ENCODE data around the gene TMEM37.

The TMEM37 gene

DNA sequence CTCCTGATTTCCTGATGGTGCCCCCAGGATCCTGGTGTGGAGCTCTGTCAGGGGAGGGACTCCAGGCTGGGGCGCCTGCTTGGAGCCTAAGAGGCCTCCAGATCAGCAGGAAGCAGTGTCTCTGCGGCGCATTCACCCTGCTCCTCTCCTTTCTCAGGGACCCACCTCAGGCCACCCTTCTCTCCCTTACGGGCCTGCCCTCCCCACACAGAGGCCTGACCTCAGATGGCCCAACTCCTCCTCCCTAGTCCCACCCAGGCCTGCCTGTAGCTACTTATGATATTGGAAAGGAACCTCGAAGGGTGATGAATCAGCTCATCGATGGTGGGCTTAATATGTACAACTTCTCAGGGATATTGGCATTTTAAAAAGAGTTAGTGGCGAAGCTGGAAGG, 10.6 kb downstream of the TMEM37 start:
- in situ Hi-C loops (cut with HindIII; ENCODE audit: low pct_ligation_motif_present, low pct_unique_long_range_greater_than_20kb, low sequenced_read_pairs), result no loop called here
- DNase-seq, result no peak

DNA sequence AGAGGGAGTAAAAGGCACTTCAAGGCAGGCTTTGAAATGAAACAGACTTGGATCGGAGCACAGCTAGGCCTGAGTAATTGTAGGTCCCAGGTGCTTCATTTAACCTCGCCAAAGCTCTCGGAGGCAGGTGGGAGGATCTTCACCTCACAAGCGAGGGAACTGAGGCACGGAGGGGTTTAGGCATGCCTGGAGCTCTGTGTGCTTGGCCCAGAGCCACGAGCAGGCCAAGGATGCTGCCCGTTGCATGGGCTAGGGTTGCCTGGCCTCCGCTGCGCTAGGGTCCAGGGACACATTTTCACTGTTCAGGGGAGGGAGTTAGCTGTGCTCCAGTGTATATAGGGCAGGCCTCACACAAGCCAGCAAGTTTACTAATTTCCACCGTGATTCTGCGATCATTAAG, 11.2 kb downstream of the TMEM37 start:
- DNase-seq, result no peak
- in situ Hi-C loops (cut with HindIII; ENCODE audit: low pct_ligation_motif_present, low pct_unique_long_range_greater_than_20kb, low sequenced_read_pairs), result no loop called here

DNA sequence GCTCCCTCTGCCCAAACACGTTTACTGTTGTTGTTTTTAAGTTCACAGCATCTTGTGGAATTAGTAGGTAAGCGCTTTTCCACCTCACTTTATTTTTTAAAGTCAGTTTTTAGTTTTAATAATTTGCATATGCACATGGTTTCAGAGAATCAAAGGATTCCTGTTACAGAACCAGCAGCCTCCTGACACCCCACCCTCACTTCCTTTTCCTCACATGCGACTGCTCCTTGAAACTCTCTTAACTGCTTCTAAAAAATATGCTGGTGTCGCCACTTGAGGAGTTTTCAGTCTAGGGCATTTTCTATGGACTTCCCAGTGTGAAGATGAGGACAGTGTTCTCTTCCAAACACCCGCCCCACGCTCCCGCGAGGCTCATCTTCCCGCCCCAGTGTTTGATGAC, 14.4 kb downstream of the TMEM37 start:
- DNase-seq, result no peak
- in situ Hi-C loops (cut with HindIII; ENCODE audit: low pct_ligation_motif_present, low pct_unique_long_range_greater_than_20kb, low sequenced_read_pairs), result no loop called here

DNA sequence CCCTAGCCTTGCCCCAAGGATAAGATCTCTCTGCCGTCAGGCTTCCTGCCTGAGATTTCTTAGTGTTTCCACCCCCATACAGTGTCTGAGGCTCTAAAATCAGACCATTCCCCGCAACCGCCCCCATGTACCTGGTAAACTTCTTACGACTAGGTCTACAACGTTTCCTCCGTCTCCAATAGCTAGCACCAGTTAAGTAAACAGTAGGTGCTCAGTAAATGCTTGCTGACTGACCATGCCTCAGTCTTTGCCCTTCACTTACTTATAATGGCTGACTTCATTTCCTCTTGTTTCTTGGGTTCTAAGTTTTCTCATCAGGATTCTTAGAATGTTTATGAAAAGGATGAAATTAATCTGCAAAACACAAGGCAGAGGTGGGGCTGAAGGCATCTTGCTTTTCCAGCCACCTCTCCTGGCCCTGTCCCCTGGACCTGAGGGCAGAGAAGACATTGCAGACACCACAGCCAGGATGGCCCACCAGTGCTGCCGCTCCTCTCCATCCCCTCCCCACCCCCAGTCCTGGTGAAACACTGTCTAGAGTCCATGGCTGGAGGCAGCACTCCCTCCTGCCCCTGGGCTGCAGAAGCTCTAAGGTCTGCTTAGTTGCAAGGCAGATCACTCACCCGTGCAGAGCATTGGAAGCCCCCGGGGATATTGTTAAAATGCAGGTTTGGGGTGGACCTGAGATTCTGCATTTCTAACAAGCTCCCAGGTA, 16.9 kb downstream of the TMEM37 start:
- in situ Hi-C loops (cut with HindIII; ENCODE audit: low pct_ligation_motif_present, low pct_unique_long_range_greater_than_20kb, low sequenced_read_pairs), result no loop called here
- DNase-seq, result no peak

DNA sequence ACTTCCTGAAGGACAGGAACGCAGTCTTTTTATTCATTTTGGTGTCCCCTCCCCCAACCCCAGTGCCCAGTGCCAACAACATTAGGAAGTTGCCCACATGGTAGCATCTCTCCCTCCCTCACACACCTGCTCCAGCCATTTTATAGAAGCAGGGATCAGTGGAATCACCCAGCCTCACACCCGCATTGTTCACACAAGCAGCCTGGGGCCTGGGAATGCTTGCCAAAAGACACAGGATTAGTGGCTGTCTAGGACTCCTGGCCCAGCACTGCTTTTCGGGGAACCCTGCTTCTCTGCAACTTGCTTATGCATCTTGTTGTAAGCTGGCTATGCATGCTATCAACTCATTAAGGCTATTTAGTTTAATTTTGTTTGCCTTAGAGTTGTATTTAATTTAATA, 17.9 kb downstream of the TMEM37 start:
- in situ Hi-C loops (cut with HindIII; ENCODE audit: low pct_ligation_motif_present, low pct_unique_long_range_greater_than_20kb, low sequenced_read_pairs), result no loop called here
- DNase-seq, result no peak

DNA sequence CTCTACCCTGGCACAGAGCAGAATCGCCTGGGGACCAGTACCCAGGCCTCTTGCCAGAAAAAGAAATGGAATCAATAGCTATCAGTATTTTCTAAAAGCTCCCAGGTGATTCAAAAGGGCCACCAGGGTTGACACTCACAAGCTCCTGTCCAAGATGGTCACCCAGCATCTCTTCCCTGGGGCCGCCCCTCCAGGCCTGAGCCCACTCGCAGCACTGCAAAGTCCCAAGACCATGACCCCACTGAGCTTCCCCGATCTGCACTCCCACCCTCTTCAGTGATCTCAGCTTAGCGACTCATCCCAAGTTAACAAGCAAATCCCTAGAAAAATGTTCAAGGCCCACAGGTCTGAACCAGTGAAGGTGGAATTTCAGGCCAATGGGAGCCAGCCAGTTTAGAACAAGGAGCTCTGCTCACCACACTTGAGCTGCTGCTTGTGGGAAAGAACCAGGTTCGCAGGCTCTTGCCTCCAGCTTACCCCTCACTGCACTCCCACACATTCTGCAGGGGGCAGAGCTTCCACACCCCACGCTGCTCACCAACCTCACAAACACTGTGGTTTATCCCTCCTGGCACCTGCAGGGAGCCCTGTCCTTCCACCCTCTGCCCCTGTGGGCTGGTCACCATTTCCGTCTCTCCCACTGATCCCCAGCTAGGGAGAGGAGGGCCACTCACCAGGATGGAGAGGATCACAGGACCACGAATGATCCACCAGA, 19.8 kb downstream of the TMEM37 start:
- in situ Hi-C loops (cut with HindIII; ENCODE audit: low pct_ligation_motif_present, low pct_unique_long_range_greater_than_20kb, low sequenced_read_pairs), result no loop called here
- DNase-seq, result no peak

DNA sequence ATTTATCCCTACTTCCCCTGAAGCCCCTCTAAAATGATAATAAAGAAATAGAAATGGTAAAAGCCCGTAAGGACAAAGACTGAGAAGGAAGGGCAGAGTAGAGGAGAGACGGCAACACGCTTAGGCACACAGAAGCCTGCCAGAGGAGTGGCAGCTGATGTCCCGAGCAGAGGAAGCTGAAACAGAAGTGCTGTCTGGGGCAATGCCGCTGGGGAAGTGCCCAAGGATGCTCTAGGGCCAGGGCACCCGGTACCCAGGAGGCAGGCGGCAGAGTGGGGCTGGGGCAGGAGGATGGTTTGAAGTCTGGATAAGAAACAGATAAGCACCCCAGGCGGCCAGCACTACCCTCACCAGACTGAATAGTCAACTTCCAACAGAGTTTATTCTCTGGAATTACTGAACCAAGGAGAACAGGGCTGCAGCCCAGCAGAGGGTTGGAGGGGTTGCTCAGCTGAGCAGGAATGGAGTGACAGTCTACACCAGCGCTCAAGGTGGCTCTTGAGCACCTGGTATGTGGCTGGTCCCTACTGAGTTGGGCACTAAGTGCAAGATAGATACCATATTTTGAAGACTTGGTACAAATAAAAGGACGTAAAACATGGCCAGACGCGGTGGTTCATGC, 22.4 kb downstream of the TMEM37 start:
- in situ Hi-C loops (cut with HindIII; ENCODE audit: low pct_ligation_motif_present, low pct_unique_long_range_greater_than_20kb, low sequenced_read_pairs), result no loop called here
- DNase-seq, result no peak

DNA sequence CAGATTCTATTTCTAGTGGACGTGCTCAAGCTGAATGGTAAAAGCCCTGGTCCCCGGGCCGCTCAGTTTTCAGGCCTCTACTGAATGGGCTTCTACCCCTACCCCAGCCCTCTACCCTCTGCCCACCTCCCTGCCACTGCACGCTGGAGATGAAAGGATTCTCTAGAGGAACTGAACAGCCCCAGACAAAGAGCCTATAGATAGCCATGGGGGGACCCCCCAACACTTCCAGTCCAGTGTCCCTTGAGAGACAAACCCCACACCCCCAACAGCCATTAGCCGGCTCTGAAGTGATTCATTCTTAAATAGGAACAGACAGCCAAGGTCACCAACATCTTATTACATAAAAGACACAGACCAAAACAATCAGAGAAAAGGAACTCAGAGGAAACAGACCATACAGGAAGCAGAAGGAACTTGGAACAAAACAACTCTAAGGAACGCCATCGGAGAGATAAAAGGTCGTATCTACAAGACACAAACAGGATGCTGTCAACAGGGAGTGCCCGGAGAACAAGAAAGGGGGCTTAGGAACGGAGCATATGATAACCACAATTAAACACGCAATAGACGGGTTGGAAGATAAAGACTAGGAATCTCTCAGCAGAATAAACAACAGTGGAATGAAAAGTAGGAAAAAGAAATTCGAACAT, 23.5 kb downstream of the TMEM37 start:
- DNase-seq, result no peak
- in situ Hi-C loops (cut with HindIII; ENCODE audit: low pct_ligation_motif_present, low pct_unique_long_range_greater_than_20kb, low sequenced_read_pairs), result no loop called here

DNA sequence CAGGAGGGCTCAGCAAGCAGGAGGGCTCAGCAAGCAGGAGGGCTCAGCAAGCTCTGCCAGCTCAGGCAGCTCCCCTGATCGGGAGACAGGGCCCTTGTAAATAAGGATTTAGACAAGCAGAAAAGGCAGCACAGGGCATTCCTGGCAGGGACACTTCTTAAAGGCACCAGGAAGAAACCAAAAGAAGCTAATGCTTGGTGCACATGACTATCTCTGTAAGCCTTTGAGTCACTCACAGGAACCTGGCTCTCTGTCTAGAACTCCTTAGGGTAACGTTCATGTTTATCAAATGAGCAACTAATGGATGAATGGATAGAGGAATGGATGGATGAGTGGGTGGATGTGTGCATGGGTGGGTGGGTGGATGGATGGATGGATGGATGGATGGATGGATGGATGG, 28.4 kb downstream of the TMEM37 start:
- no peak for DNase-seq
- in situ Hi-C loops (cut with HindIII; ENCODE audit: low pct_ligation_motif_present, low pct_unique_long_range_greater_than_20kb, low sequenced_read_pairs), result no loop called here

DNA sequence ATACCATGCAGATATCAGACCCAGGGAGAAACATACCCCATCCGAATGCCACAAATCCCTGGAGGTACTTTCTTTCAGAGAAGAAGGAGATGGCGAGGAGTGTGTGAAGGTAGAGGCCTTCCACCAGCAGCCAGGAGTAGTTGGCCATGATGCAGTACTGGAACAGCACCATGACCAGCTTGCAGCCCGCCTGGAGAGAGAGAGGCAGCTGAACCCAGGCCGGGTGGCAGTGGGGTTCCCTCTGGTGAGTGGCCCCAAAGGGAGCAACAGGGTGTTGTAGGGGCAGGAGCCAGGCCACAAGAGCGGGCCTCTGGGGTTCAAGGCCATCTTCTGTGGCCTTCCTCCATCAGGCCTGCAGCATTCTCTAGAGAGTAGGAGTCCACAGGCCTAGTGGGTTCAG, 30.2 kb downstream of the TMEM37 start:
- in situ Hi-C loops (cut with HindIII; ENCODE audit: low pct_ligation_motif_present, low pct_unique_long_range_greater_than_20kb, low sequenced_read_pairs), result no loop called here
- no peak for DNase-seq

DNA sequence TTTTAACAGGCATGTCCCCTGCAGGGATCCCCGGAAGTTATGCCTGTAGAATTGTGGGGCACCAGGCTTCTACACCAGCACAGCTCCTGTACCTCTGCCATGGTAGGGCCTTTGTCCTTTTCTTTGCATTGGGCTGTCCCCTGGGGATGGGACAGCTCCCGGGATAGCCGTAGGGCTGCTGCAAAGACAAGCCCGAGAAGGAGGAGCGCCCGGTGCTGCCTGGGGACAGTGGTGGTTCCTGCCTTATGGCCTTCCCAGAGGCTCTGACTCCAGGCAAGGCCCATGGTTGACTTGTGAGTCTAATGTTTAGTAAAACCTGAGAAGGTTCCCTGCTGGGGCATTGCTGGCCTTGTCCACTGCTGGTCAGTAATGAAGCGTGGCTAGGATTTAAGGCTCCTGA, 30.9 kb downstream of the TMEM37 start:
- no peak for DNase-seq
- in situ Hi-C loops (cut with HindIII; ENCODE audit: low pct_ligation_motif_present, low pct_unique_long_range_greater_than_20kb, low sequenced_read_pairs), result no loop called here

DNA sequence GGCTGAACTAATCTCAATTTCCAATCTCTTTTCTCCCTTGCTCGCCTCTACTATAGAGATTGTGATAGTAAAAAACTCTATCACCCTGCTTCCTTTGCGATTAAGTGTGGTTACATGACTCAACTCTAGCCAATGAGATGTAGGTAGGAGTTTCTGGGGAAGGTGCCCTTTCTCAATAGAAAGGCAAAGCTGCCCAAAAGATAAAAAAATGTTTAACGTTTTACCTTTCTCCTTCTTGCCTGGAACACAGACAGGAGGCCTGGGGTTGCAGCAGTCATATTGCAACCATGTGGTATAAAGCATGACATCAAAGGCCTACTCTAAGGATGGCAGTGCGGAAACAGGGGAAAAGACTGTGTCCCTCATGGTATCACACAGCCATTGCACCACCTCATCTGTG, 31.5 kb downstream of the TMEM37 start:
- DNase-seq, result no peak
- in situ Hi-C loops (cut with HindIII; ENCODE audit: low pct_ligation_motif_present, low pct_unique_long_range_greater_than_20kb, low sequenced_read_pairs), result no loop called here

DNA sequence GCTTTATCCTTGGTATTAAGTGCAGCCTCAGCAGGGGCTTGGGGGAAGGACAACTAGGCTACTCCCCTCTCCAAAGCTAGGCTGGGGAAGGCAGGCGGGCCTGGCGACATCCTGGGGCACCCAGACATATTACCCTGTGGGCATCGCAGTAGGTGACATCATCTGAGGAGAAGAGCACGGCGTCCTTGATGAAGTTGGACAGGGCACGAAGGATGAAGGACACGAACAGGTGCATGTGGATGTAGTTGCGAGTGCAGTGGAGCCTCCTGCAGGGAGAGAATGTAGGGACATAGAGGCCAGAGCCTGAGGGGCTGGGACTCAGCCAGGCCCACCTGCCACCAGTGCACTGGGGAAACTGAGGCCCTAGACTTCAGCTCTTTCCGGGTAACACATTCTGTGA, 32.3 kb downstream of the TMEM37 start:
- in situ Hi-C loops (cut with HindIII; ENCODE audit: low pct_ligation_motif_present, low pct_unique_long_range_greater_than_20kb, low sequenced_read_pairs), result no loop called here

DNA sequence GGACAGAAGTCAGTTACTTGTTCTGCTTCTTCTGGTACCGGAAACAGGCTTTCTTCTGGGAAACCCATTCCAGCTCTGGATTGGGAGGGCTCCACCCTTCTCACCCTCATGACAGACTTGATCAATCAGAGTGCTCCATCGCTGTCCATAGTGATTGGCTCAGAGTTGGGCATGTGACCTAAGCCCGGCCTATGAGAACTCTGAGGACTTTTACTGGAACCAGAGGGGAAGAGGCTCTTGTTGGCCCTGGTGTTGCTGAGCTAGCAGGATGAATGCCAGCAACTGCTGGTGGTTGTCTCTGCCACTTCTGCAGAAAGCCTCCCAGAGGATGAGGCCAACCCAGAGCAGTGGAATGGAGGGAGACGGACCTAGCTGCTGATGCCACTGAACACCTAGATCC, 33.3 kb downstream of the TMEM37 start:
- DNase-seq, result no peak
- in situ Hi-C loops (cut with HindIII; ENCODE audit: low pct_ligation_motif_present, low pct_unique_long_range_greater_than_20kb, low sequenced_read_pairs), result no loop called here

More for the DNA sequence above, 32.3 kb downstream of the TMEM37 start:
- no peak for DNase-seq

DNA sequence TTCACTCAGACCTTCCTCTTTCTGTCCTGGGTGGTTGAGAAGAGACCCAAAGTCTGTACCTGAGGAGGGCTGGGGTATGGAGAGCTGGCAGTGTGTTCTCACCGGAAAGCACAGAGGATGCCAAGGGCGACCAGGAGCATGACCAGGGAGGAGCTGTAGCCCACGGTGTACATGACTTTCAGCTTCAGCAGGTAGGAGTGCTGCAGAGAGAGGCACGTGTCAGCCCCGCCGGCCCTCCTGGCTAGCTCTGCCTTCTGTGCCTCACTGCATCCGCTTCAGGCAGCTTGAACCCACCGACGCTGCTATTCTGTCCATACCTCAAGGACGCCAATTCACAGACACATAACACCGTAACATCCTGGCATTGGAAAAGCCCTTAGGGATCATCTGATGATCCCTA, 34.0 kb downstream of the TMEM37 start:
- DNase-seq, result no peak
- in situ Hi-C loops (cut with HindIII; ENCODE audit: low pct_ligation_motif_present, low pct_unique_long_range_greater_than_20kb, low sequenced_read_pairs), result no loop called here

DNA sequence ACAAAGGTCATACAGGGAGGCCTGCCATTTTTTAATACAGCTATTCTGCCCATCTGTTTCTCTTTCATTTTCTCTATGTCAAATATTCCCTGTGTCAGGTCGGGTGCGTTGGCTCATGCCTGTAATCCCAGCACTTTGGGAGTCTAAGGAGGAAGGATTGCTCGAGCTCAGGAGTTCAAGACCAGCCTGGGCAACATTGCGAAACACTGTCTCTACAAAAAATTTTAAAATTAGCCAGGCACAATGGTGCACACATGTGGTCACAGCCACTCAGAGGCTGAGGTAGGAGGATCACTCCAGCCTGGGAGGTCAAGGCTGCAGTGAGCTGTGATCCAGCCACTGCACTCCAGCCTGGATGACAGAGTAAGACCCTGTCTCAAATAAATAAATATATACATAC, 34.7 kb downstream of the TMEM37 start:
- in situ Hi-C loops (cut with HindIII; ENCODE audit: low pct_ligation_motif_present, low pct_unique_long_range_greater_than_20kb, low sequenced_read_pairs), result no loop called here
- no peak for DNase-seq

DNA sequence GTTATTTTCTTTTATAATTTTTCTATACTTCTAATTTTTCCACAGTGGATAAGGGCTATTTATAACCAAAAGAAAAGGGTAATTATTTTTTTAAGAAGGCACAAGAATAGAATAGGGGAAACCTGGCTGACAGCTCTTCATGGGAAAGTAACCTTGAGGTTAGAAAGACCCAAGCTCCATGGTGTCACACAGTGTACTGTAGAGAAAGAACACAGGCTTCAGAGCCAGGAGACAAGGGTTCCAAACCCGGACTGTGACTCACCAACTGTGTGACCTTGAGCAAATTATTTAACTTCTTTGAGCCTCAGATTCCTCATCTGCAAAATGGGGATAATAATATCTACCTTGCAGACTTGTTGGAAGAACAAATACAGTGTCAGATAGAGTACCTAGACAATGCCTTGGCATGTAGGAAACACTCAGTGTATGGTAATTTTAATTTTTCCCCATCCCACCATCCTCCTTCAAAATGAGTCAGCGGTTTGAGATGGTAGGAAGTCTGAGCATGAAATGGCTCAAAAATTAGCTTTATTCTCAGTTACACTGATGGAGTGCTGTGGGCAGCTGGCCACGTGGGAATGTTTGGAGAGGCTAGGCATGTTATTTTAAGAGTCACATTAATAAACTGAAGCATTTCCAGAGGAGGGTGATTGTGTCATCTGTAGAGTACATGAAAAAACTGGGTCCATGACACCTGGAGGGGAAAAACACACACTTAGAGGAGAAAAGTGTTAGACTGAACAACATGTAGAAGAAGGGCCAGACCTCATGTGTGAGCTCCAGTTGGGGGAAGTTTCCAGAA, 36.7 kb downstream of the TMEM37 start:
- DNase-seq, result no peak
- in situ Hi-C loops (cut with HindIII; ENCODE audit: low pct_ligation_motif_present, low pct_unique_long_range_greater_than_20kb, low sequenced_read_pairs), result no loop called here

DNA sequence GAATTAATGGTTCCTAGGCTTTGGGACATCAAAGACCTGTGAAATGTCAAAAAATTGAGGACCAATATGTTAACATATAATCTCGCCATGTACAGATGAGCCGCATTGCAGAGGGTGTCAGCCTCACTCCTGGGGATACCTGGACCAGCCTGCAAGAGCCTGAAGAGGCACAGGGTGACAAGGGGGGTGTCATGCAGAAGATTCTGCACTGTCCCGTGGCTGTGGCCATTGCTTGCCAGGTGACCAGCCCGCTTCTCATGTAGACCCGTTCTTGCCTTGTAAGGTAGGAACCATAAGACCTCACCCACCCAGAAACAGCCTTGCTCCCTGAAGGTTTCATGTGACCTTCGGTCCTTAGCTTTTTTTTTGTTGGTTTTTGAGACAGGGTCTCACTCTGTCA, 37.5 kb downstream of the TMEM37 start:
- in situ Hi-C loops (cut with HindIII; ENCODE audit: low pct_ligation_motif_present, low pct_unique_long_range_greater_than_20kb, low sequenced_read_pairs), result no loop called here
- no peak for DNase-seq

Measured in ACHN (cell line).